ENCODE data around the gene CLIC5. TPM values are rescaled to one million over a fixed set of nuclear protein-coding genes. Genes with fewer than 3 reads are reported as not detected.

The CLIC5 gene
- total RNA-seq, 3 donors from 2014 or later: 3.4 to 5.4 (median 4.9) TPM

GRCh38 chr6:45998524-45998923 lies 17.1 kb downstream of the CLIC5 start:
- Histone ChIP-seq H3K9me3 (no peaks in the 10 kb centered on the region), H3K4me1 (no peaks in the 10 kb centered on the region), H3K27ac (no peak overlapping the region), H3K4me3 (no peak overlapping the region), H3K36me3 (no peaks in the 10 kb centered on the region), H3K27me3 (no peaks in the 10 kb centered on the region)
- no peak for TF ChIP-seq POLR2A (IDR thresholded peaks at IDR 0.05)
- no peak for DNase-seq (ENCODE audit: low spot score in 2 of 2)
- intact Hi-C loops (cut with DNase I; ENCODE audit: low total_unique reads): no loop called here

- no peaks in the 10 kb centered on the region for H3K9me3 ChIP-seq
- intact Hi-C loops (cut with DNase I; ENCODE audit: low total_unique reads): no loop called here
- no peaks in the 10 kb centered on the region for H3K36me3 ChIP-seq
- no peaks in the 10 kb centered on the region for H3K4me1 ChIP-seq
- DNase-seq (ENCODE audit: low spot score in 2 of 2): no peak
- no peaks in the 10 kb centered on the region for H3K27me3 ChIP-seq
- TF ChIP-seq CTCF (IDR thresholded peaks at IDR 0.05) (no peak), POLR2A (IDR thresholded peaks at IDR 0.05) (no peak), POLR2AphosphoS5 (IDR thresholded peaks at IDR 0.05) (no peak)
- no peak overlapping the region for H3K4me3 ChIP-seq
- H3K27ac ChIP-seq: no peak overlapping the region
Observed at GRCh38 chr6:45997875-45998506, 17.7 kb downstream of the CLIC5 start.

GRCh38 chr6:45991189-45991588 lies 24.5 kb downstream of the CLIC5 start:
- H3K27ac ChIP-seq: no peak overlapping the region
- TF ChIP-seq CTCF (IDR thresholded peaks at IDR 0.05) (no peak), POLR2A (IDR thresholded peaks at IDR 0.05) (no peak), POLR2AphosphoS5 (IDR thresholded peaks at IDR 0.05) (no peak)
- no peaks in the 10 kb centered on the region for H3K4me1 ChIP-seq
- DNase-seq (ENCODE audit: low spot score in 2 of 2): no peak
- no peaks in the 10 kb centered on the region for H3K27me3 ChIP-seq
- intact Hi-C loops (cut with DNase I; ENCODE audit: low total_unique reads): no loop called here
- no peaks in the 10 kb centered on the region for H3K9me3 ChIP-seq
- no peaks in the 10 kb centered on the region for H3K36me3 ChIP-seq
- H3K4me3 ChIP-seq: no peak overlapping the region

GRCh38 chr6:45990162-45990561 lies 25.5 kb downstream of the CLIC5 start:
- Histone ChIP-seq H3K4me3 (no peak overlapping the region), H3K27me3 (no peaks in the 10 kb centered on the region), H3K9me3 (no peaks in the 10 kb centered on the region), H3K27ac (no peak overlapping the region), H3K36me3 (no peaks in the 10 kb centered on the region), H3K4me1 (no peaks in the 10 kb centered on the region)
- intact Hi-C loops (cut with DNase I; ENCODE audit: low total_unique reads): no loop called here
- DNase-seq (ENCODE audit: low spot score in 2 of 2): no peak
- TF ChIP-seq CTCF (IDR thresholded peaks at IDR 0.05) (no peak), POLR2A (IDR thresholded peaks at IDR 0.05) (no peak), POLR2AphosphoS5 (IDR thresholded peaks at IDR 0.05) (no peak)

- no peak for DNase-seq (ENCODE audit: low spot score in 2 of 2)
- intact Hi-C loops (cut with DNase I; ENCODE audit: low total_unique reads): no loop called here
- Histone ChIP-seq H3K9me3 (no peaks in the 10 kb centered on the region), H3K4me3 (no peak overlapping the region), H3K27me3 (no peaks in the 10 kb centered on the region), H3K4me1 (no peaks in the 10 kb centered on the region), H3K27ac (no peak overlapping the region), H3K36me3 (no peaks in the 10 kb centered on the region)
- no peak for TF ChIP-seq POLR2AphosphoS5 (IDR thresholded peaks at IDR 0.05)
- TF ChIP-seq POLR2A (IDR thresholded peaks at IDR 0.05): no peak
Observed at GRCh38 chr6:45988635-45989034, 27.0 kb downstream of the CLIC5 start.

- DNase-seq (ENCODE audit: low spot score in 2 of 2): no peak
- Histone ChIP-seq H3K27me3 (no peaks in the 10 kb centered on the region), H3K27ac (no peak overlapping the region), H3K36me3 (no peaks in the 10 kb centered on the region), H3K9me3 (no peaks in the 10 kb centered on the region), H3K4me1 (no peaks in the 10 kb centered on the region), H3K4me3 (no peak overlapping the region)
- TF ChIP-seq CTCF (IDR thresholded peaks at IDR 0.05): no peak
- TF ChIP-seq POLR2AphosphoS5 (IDR thresholded peaks at IDR 0.05): no peak
- TF ChIP-seq POLR2A (IDR thresholded peaks at IDR 0.05): no peak
- intact Hi-C loops (cut with DNase I; ENCODE audit: low total_unique reads): no loop called here
Observed at GRCh38 chr6:45987856-45988255, 27.8 kb downstream of the CLIC5 start.
